ENCODE results near the gene DHTKD1. TPM values are rescaled to one million over a fixed set of nuclear protein-coding genes. Genes with fewer than 3 reads are reported as not detected.

Gene DHTKD1
- total RNA-seq, 1 experiment from 2014 or later = 32.4 TPM

GRCh38 chr10:12048547-12048946 is 20.2 kb upstream of the DHTKD1 start:
- POLR2A ChIA-PET (ENCODE audit: low non-redundant PET) = interaction anchor here (0.5 kb wide), 1 partner anchor 1159 kb away, joined by 3 read pairs; no protein-coding TSS in a partner anchor
- no peak for DNase-seq (ENCODE audit: low spot score)
- CTCF ChIA-PET = no interaction called here

GRCh38 chr10:12050528-12050927 is 18.2 kb upstream of the DHTKD1 start:
- no peak overlapping the region for H3K4me3 ChIP-seq (ENCODE audit: low read depth, low read length, poor library complexity, severe bottlenecking)
- no peaks in the 10 kb centered on the region for H3K27me3 ChIP-seq (replicated peaks; ENCODE audit: insufficient read depth, low read depth, low read length, poor library complexity)
- no peaks in the 10 kb centered on the region for H3K36me3 ChIP-seq (ENCODE audit: insufficient read depth, low read length, poor library complexity, severe bottlenecking)
- H3K4me1 ChIP-seq (ENCODE audit: insufficient read depth, low read length, poor library complexity, severe bottlenecking) = peaks cover 3% of the 10 kb centered on the region
- ChIA-PET CTCF (no interaction called here), POLR2A (ENCODE audit: low non-redundant PET) (no interaction called here)
- intact Hi-C loops (cut with micrococcal nuclease; ENCODE audit: unreplicated experiment) = no loop called here
- no peak for TF ChIP-seq CTCF (conservative IDR thresholded peaks at IDR 0.05; ENCODE audit: low read depth, low read length)
- no peak for TF ChIP-seq EZH2 (IDR thresholded peaks at IDR 0.05; ENCODE audit: borderline replicate concordance, low read depth, low read length, poor library complexity, severe bottlenecking)
- no peaks in the 10 kb centered on the region for H3K9me3 ChIP-seq (ENCODE audit: low read depth, low read length, poor library complexity, severe bottlenecking)
- no peak for DNase-seq (ENCODE audit: low spot score)
- H3K27ac ChIP-seq (ENCODE audit: low read depth, low read length, poor library complexity, severe bottlenecking) = no peak overlapping the region
- BruUV-seq (replicated peaks) = no TSS peak

More at GRCh38 chr10:12048547-12048946, 20.2 kb upstream of the DHTKD1 start:
- no peak overlapping the region for H3K4me3 ChIP-seq (ENCODE audit: low read depth, low read length, poor library complexity, severe bottlenecking)
- peaks cover 4% of the 10 kb centered on the region for H3K4me1 ChIP-seq (ENCODE audit: insufficient read depth, low read length, poor library complexity, severe bottlenecking)
- H3K9me3 ChIP-seq (ENCODE audit: low read depth, low read length, poor library complexity, severe bottlenecking) = no peaks in the 10 kb centered on the region
- no TSS peak for BruUV-seq (replicated peaks)
- intact Hi-C loops (cut with micrococcal nuclease; ENCODE audit: unreplicated experiment) = no loop called here
- H3K27ac ChIP-seq (ENCODE audit: low read depth, low read length, poor library complexity, severe bottlenecking) = no peak overlapping the region
- H3K36me3 ChIP-seq (ENCODE audit: insufficient read depth, low read length, poor library complexity, severe bottlenecking) = no peaks in the 10 kb centered on the region
- no peak for TF ChIP-seq CTCF (conservative IDR thresholded peaks at IDR 0.05; ENCODE audit: low read depth, low read length)
- no peak for TF ChIP-seq EZH2 (IDR thresholded peaks at IDR 0.05; ENCODE audit: borderline replicate concordance, low read depth, low read length, poor library complexity, severe bottlenecking)
- no peaks in the 10 kb centered on the region for H3K27me3 ChIP-seq (replicated peaks; ENCODE audit: insufficient read depth, low read depth, low read length, poor library complexity)

- no peak overlapping the region for H3K4me3 ChIP-seq (ENCODE audit: low read depth, low read length, poor library complexity, severe bottlenecking)
- TF ChIP-seq CTCF (conservative IDR thresholded peaks at IDR 0.05; ENCODE audit: low read depth, low read length) (no peak), EZH2 (IDR thresholded peaks at IDR 0.05; ENCODE audit: borderline replicate concordance, low read depth, low read length, poor library complexity, severe bottlenecking) (no peak)
- H3K27ac ChIP-seq (ENCODE audit: low read depth, low read length, poor library complexity, severe bottlenecking) = no peak overlapping the region
- H3K27me3 ChIP-seq (replicated peaks; ENCODE audit: insufficient read depth, low read depth, low read length, poor library complexity) = no peaks in the 10 kb centered on the region
- no peak for DNase-seq (ENCODE audit: low spot score)
- no peaks in the 10 kb centered on the region for H3K9me3 ChIP-seq (ENCODE audit: low read depth, low read length, poor library complexity, severe bottlenecking)
- ChIA-PET POLR2A (ENCODE audit: low non-redundant PET) (no interaction called here), CTCF (no interaction called here)
- no TSS peak for BruUV-seq (replicated peaks)
- peaks cover 3% of the 10 kb centered on the region for H3K4me1 ChIP-seq (ENCODE audit: insufficient read depth, low read length, poor library complexity, severe bottlenecking)
- intact Hi-C loops (cut with micrococcal nuclease; ENCODE audit: unreplicated experiment) = no loop called here
- no peaks in the 10 kb centered on the region for H3K36me3 ChIP-seq (ENCODE audit: insufficient read depth, low read length, poor library complexity, severe bottlenecking)
These were observed 17.5 kb upstream of the DHTKD1 start for GRCh38 chr10:12051241-12051640.
